HFFc6 (cell line): Measurements from ENCODE around the gene CHID1. TPM values are rescaled to one million over a fixed set of nuclear protein-coding genes. Genes with fewer than 3 reads are reported as not detected.

Experiments used
- DNase-seq: peaks from one replicate; pipeline ENCODE4 v3.0.0-alpha.2; 2018
- H3K27ac Mint-ChIP-seq: 2 replicates; pipeline ENCODE4 v1.8.0; 2020; ENCODE audit warnings: mild to moderate bottlenecking, mixed read lengths
- H3K27me3 Mint-ChIP-seq: 2 replicates; pipeline ENCODE4 v1.8.0; 2021; ENCODE audit warnings: mild to moderate bottlenecking, moderate library complexity, mixed read lengths; ENCODE audit not compliant: insufficient read depth
- H3K36me3 Mint-ChIP-seq: 2 replicates; pipeline ENCODE4 v1.8.0; 2021; ENCODE audit warnings: low read depth, mixed read lengths
- H3K4me1 Mint-ChIP-seq: 2 replicates; pipeline ENCODE4 v1.8.0; 2020; ENCODE audit warnings: low read depth, mixed read lengths
- H3K4me3 Mint-ChIP-seq: 2 replicates; pipeline ENCODE4 v1.8.0; 2020; ENCODE audit warnings: mild to moderate bottlenecking, moderate library complexity, mixed read lengths
- H3K9me3 Mint-ChIP-seq: 2 replicates; pipeline ENCODE4 v1.8.0; 2020; ENCODE audit warnings: mild to moderate bottlenecking, mixed read lengths
- CTCF ChIP-seq: fragments of 200-600 bp; sonication (generic); IDR thresholded peaks from 2 replicates; pipeline ENCODE4 v1.5.0; 2021; ENCODE audit warnings: antibody characterized with exemption, mild to moderate bottlenecking
- total RNA-seq, 6 experiments: library from RNA; stranded (reverse); fragmentation: NEBNext Ultra II Directional; extraction: Animal tissue kit (Norgen Biotek cat#: 25700); gene quantifications; 2 replicates in 1 of 6; 3 replicates in 5 of 6; pipeline ENCODE4 v1.2.3, GENCODE V29; 2021

The CHID1 gene
- total RNA-seq, 6 experiments from 2014 or later: 116 to 145 (median 133) TPM

GRCh38 chr11:937841-938261, 27.2 kb upstream of the CHID1 start:
- no peaks in the 10 kb centered on the region for H3K36me3 Mint-ChIP-seq
- H3K4me1 Mint-ChIP-seq: peaks cover 30% of the 10 kb centered on the region
- no peaks in the 10 kb centered on the region for H3K27me3 Mint-ChIP-seq
- no peak for DNase-seq
- no peak for TF ChIP-seq CTCF
- no peak overlapping the region for H3K4me3 Mint-ChIP-seq
- no peaks in the 10 kb centered on the region for H3K9me3 Mint-ChIP-seq
- H3K27ac Mint-ChIP-seq: no peak overlapping the region

GRCh38 chr11:936199-936598, 25.6 kb upstream of the CHID1 start:
- Mint-ChIP-seq H3K4me3 (no peak overlapping the region), H3K27ac (no peak overlapping the region), H3K36me3 (no peaks in the 10 kb centered on the region), H3K9me3 (no peaks in the 10 kb centered on the region), H3K4me1 (peaks cover 33% of the 10 kb centered on the region), H3K27me3 (no peaks in the 10 kb centered on the region)
- DNase-seq: no peak
- TF ChIP-seq CTCF: no peak

GRCh38 chr11:934527-934926, 23.9 kb upstream of the CHID1 start:
- H3K27me3 Mint-ChIP-seq: no peaks in the 10 kb centered on the region
- no peaks in the 10 kb centered on the region for H3K36me3 Mint-ChIP-seq
- no peak overlapping the region for H3K27ac Mint-ChIP-seq
- no peak for TF ChIP-seq CTCF
- no peak for DNase-seq
- H3K4me1 Mint-ChIP-seq: peaks cover 28% of the 10 kb centered on the region
- no peaks in the 10 kb centered on the region for H3K9me3 Mint-ChIP-seq
- no peak overlapping the region for H3K4me3 Mint-ChIP-seq

GRCh38 chr11:933936-934335, 23.3 kb upstream of the CHID1 start:
- Mint-ChIP-seq H3K4me1 (peaks cover 29% of the 10 kb centered on the region), H3K27ac (peak overlapping the region; percentile 44; the same call in 1 of the 2 replicates), H3K9me3 (no peaks in the 10 kb centered on the region)

GRCh38 chr11:933142-933851, 22.7 kb upstream of the CHID1 start:
- Mint-ChIP-seq H3K9me3 (no peaks in the 10 kb centered on the region), H3K4me3 (no peak overlapping the region), H3K4me1 (peaks cover 36% of the 10 kb centered on the region), H3K27me3 (no peaks in the 10 kb centered on the region), H3K36me3 (no peaks in the 10 kb centered on the region), H3K27ac (peak overlapping the region; percentile 44)
- no peak for TF ChIP-seq CTCF
- DNase-seq: no peak

More at GRCh38 chr11:933936-934335, 23.3 kb upstream of the CHID1 start:
- no peak for TF ChIP-seq CTCF
- H3K27me3 Mint-ChIP-seq: no peaks in the 10 kb centered on the region
- H3K36me3 Mint-ChIP-seq: no peaks in the 10 kb centered on the region
- no peak for DNase-seq
- H3K4me3 Mint-ChIP-seq: no peak overlapping the region
